ENCODE data around the gene AXIN1. TPM values are rescaled to one million over a fixed set of nuclear protein-coding genes. Genes with fewer than 3 reads are reported as not detected.

AXIN1 gene
- total and polyA plus RNA-seq, 2 donors (not counting 3 experiments of a cell fraction or from before 2014, with no cell fraction given) = 8.3 to 21.9 TPM

DNA sequence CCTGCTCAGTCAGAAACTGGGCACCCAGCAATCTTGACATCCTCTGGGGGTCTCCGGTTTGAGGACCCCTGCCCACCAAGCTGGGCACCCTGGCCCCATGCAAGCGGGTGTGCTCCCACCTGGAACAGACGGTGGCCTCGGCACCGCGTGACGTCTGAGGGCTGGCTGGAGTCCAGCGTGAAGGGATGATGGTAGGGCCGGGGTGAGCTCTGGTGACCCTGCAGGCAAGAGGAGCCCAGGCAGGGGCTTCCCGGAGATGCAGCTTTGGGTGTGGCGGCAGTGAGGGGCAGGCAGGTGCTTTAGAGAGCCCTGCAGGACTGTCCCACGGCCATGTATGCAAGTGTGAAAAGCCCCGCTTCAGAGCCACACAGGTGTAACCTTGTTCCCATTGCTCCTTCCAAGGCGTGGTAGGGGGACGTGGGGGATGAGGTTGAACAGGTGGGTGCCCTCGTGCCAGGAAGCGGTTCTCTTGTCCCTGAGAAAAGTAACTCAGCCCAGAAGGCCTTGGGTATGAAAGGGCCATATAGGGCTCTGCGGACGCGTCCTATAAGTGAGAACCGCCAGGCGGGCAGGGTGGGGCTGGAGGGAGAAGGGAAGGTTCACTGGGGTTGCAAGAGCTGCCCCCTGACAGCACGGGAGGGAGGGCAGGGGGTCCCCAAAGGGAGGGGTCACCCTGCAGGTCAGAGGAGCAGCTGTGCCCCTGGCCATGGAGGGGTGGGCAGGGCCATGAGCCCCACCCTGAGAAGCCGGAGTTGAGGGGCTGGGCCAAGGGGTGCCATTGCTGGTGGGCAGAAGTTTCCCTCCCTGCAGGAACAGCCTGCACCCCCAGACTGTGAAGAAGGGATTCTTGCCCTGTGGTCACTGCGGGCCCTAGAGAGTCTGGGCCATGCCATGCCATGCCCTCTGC lies 86.0 kb downstream of the AXIN1 start:
- Histone ChIP-seq H3K36me3 (ENCODE audit: control insufficient read depth in 2 of 2, extremely low read depth in 1 of 2, insufficient read depth in 2 of 2, low read length in 2 of 2) (peaks cover 0 to 10% of the 10 kb centered on the region in 2 experiments), H3K9me3 (replicated peaks; ENCODE audit: control insufficient read depth, insufficient read depth, low read length) (no peaks in the 10 kb centered on the region), H3K4me2 (ENCODE audit: insufficient read depth, low read length) (no peak overlapping the region), H3K4me1 (ENCODE audit: control insufficient read depth, extremely low read depth, insufficient read depth, low read length) (no peaks in the 10 kb centered on the region), H2AFZ (ENCODE audit: low read depth, low read length) (no peak overlapping the region), H3K9me1 (replicated peaks; ENCODE audit: control insufficient read depth, extremely low read depth, insufficient read depth, low read length) (no peaks in the 10 kb centered on the region), H3K27ac (ENCODE audit: insufficient read depth, low read depth, low read length) (no peak overlapping the region), H3K27me3 (ENCODE audit: control insufficient read depth in 2 of 2, insufficient read depth in 2 of 2, low read length in 2 of 2) (no peaks in the 10 kb centered on the region), H3K79me2 (ENCODE audit: control insufficient read depth, insufficient read depth, low read length) (no peaks in the 10 kb centered on the region), H4K20me1 (replicated peaks; ENCODE audit: control insufficient read depth, extremely low read depth, insufficient read depth, low read length) (no peaks in the 10 kb centered on the region), H3K4me3 (replicated peaks in 1 of 3; ENCODE audit: insufficient read depth in 1 of 3, low read depth in 1 of 3, low read length in 3 of 3) (no peak overlapping the region), H3K9ac (replicated peaks; ENCODE audit: extremely low read depth, insufficient read depth, low read length) (no peak overlapping the region)
- CTCF ChIA-PET = no interaction called here
- intact Hi-C loops (cut with micrococcal nuclease) (no loop called here), dilution Hi-C loops (cut with MboI; ENCODE audit: extremely low pct_ligation_motif_present, low sequenced_read_pairs) (no loop called here)
- DNase-seq (ENCODE audit: low read depth, low spot score) (no peak), FAIRE-seq (no peak)
- POLR2A ChIA-PET = no interaction called here
- TF ChIP-seq MYC (IDR thresholded peaks at IDR 0.05; ENCODE audit: low read depth, low read length) = no peak
- no peak for TF ChIP-seq EZH2 (IDR thresholded peaks at IDR 0.05; ENCODE audit: borderline replicate concordance, low read depth, low read length, severe bottlenecking)
- TF ChIP-seq FOS (IDR thresholded peaks at IDR 0.05; ENCODE audit: borderline replicate concordance, insufficient read depth, low read length) = no peak
- TF ChIP-seq, protein P1, sequence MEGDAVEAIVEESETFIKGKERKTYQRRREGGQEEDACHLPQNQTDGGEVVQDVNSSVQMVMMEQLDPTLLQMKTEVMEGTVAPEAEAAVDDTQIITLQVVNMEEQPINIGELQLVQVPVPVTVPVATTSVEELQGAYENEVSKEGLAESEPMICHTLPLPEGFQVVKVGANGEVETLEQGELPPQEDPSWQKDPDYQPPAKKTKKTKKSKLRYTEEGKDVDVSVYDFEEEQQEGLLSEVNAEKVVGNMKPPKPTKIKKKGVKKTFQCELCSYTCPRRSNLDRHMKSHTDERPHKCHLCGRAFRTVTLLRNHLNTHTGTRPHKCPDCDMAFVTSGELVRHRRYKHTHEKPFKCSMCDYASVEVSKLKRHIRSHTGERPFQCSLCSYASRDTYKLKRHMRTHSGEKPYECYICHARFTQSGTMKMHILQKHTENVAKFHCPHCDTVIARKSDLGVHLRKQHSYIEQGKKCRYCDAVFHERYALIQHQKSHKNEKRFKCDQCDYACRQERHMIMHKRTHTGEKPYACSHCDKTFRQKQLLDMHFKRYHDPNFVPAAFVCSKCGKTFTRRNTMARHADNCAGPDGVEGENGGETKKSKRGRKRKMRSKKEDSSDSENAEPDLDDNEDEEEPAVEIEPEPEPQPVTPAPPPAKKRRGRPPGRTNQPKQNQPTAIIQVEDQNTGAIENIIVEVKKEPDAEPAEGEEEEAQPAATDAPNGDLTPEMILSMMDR (IDR thresholded peaks at IDR 0.05; ENCODE audit: extremely low read depth in 1 of 2, insufficient read depth in 1 of 2, low read depth in 1 of 2, low read length in 2 of 2) = no peak
- no peak for TF ChIP-seq JUN (IDR thresholded peaks at IDR 0.05; ENCODE audit: borderline replicate concordance, insufficient read depth, insufficient read length, low read depth)
- TF ChIP-seq POLR2A (IDR thresholded peaks at IDR 0.05; ENCODE audit: low read depth, low read length) = no peak
- no peak for TF ChIP-seq GATA2 (IDR thresholded peaks at IDR 0.05; ENCODE audit: insufficient read depth, insufficient read length, low read depth, low read length)
- TF ChIP-seq, protein P2, sequence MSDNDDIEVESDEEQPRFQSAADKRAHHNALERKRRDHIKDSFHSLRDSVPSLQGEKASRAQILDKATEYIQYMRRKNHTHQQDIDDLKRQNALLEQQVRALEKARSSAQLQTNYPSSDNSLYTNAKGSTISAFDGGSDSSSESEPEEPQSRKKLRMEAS (IDR thresholded peaks at IDR 0.05; ENCODE audit: insufficient read depth, insufficient read length) = no peak
- TF ChIP-seq POLR2AphosphoS5 (IDR thresholded peaks at IDR 0.05; ENCODE audit: insufficient read depth, low read depth, low read length) = no peak
- no TSS peak for BruUV-seq (replicated peaks)

Measured in endothelial cell of umbilical vein (primary cell).